ENCODE results near the gene FOXQ1.

- TF ChIP-seq CTCF (IDR thresholded peaks at IDR 0.05; ENCODE audit: insufficient read depth, low read depth, low read length), result no peak
- TF ChIP-seq EZH2 (IDR thresholded peaks at IDR 0.05; ENCODE audit: insufficient read depth, low read length), result no peak
These were observed 48.7 kb upstream of the FOXQ1 start for GRCh38 chr6:1263039-1263849.
